ENCODE results near the gene ADAMTS6.

The ADAMTS6 gene

DNA sequence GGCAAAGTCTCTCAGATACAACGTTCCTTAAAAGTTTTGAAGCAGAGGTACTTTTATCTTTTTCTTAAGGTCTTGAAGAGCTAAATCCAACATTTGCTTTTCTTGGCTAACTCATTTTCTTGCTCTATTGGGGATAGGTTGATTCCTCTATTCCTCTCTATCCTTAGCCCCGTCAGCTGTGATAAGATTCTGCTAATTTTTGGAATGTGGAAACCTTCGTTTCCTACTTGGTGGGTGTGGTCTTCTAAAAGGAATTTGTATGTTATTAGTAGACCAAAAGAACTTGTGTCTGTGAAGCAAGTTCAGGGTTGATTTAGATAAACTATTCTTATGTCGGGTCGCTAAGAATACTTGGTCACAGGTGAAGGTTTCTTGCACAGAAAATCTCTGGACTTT lies 308.6 kb downstream of the ADAMTS6 start:
- H3K27me3 ChIP-seq (ENCODE audit: insufficient read depth, low read depth, severe bottlenecking): no peaks in the 10 kb centered on the region

GRCh38 chr5:65172486-65173129 lies 309.1 kb downstream of the ADAMTS6 start:
- H3K27me3 ChIP-seq (ENCODE audit: insufficient read depth, low read depth, severe bottlenecking): no peaks in the 10 kb centered on the region
- no peak for TF ChIP-seq CTCF (IDR thresholded peaks at IDR 0.05; ENCODE audit: low read depth, low read length)
- no peak overlapping the region for H3K4me3 ChIP-seq (ENCODE audit: low read depth, low read length)
- no peaks in the 10 kb centered on the region for H3K36me3 ChIP-seq
- no peaks in the 10 kb centered on the region for H3K9me3 ChIP-seq (ENCODE audit: severe bottlenecking)
- H3K27ac ChIP-seq: no peak overlapping the region
- no peak for DNase-seq

More for the DNA sequence above, 308.6 kb downstream of the ADAMTS6 start:
- no peaks in the 10 kb centered on the region for H3K36me3 ChIP-seq
- no peak overlapping the region for H3K27ac ChIP-seq
- DNase-seq: no peak
- H3K4me3 ChIP-seq (ENCODE audit: low read depth, low read length): no peak overlapping the region
- no peaks in the 10 kb centered on the region for H3K9me3 ChIP-seq (ENCODE audit: severe bottlenecking)
- no peak for TF ChIP-seq CTCF (IDR thresholded peaks at IDR 0.05; ENCODE audit: low read depth, low read length)

GRCh38 chr5:65171645-65172044 lies 310.1 kb downstream of the ADAMTS6 start:
- no peaks in the 10 kb centered on the region for H3K9me3 ChIP-seq (ENCODE audit: severe bottlenecking)
- H3K4me3 ChIP-seq (ENCODE audit: low read depth, low read length): no peak overlapping the region
- DNase-seq: no peak
- H3K27ac ChIP-seq: no peak overlapping the region
- TF ChIP-seq CTCF (IDR thresholded peaks at IDR 0.05; ENCODE audit: low read depth, low read length): no peak
- H3K36me3 ChIP-seq: no peaks in the 10 kb centered on the region
- no peaks in the 10 kb centered on the region for H3K27me3 ChIP-seq (ENCODE audit: insufficient read depth, low read depth, severe bottlenecking)

DNA sequence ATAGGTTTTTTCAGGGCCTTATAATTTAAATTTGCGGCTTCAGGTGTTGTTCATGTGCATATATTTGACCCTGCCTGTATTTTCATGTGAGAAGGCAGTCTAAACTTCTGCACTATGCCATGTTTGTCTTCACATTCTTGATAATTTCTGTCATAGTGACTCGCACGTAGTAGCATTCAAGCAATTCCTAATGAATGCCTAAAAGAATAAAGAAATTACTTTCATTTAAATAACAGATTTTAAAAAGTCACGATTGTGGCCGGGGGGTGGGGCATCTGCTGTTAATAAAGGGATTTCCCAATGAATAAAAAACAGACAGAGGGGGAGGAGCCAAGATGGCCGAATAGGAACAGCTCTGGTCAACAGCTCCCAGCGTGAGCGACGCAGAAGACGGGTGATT lies 318.0 kb downstream of the ADAMTS6 start:
- H3K4me3 ChIP-seq (ENCODE audit: low read depth, low read length): no peak overlapping the region
- no peaks in the 10 kb centered on the region for H3K9me3 ChIP-seq (ENCODE audit: severe bottlenecking)
- no peak for DNase-seq
- TF ChIP-seq CTCF (IDR thresholded peaks at IDR 0.05; ENCODE audit: low read depth, low read length): no peak
- no peaks in the 10 kb centered on the region for H3K36me3 ChIP-seq
- H3K27ac ChIP-seq: no peak overlapping the region
- no peaks in the 10 kb centered on the region for H3K27me3 ChIP-seq (ENCODE audit: insufficient read depth, low read depth, severe bottlenecking)

DNA sequence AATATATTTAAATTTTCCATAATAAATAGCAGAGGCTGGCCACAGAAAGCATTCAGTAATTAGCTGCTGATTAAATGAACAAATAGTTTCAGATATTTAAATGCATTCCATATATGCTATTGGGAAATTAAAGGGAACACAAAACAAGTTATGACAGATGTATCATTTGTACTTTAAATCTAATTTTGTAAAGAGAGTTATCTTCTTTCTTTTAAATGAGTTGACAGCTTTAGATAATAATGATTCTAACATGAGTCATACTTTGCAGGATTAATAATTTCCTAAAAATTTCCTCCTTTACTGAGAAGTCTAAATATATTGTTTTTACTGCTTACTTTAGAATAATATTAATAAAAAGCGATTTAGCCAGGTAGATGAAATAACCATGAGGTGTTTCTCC lies 320.1 kb downstream of the ADAMTS6 start:
- TF ChIP-seq CTCF (IDR thresholded peaks at IDR 0.05; ENCODE audit: low read depth, low read length): no peak
- no peaks in the 10 kb centered on the region for H3K36me3 ChIP-seq
- H3K4me3 ChIP-seq (ENCODE audit: low read depth, low read length): no peak overlapping the region
- H3K27me3 ChIP-seq (ENCODE audit: insufficient read depth, low read depth, severe bottlenecking): no peaks in the 10 kb centered on the region
- no peak for DNase-seq
- no peak overlapping the region for H3K27ac ChIP-seq
- H3K9me3 ChIP-seq (ENCODE audit: severe bottlenecking): no peaks in the 10 kb centered on the region
